Loucy (cell line): ENCODE measurements around the gene GHRH.

ENCODE experiments used
- H2AFZ ChIP-seq: fragments of 200-600 bp; sonication (generic); 2 replicates; pipeline ENCODE4 v1.6.0; 2016; ENCODE audit warnings: antibody characterized with exemption, mild to moderate bottlenecking, low read length, moderate library complexity
- H3F3A ChIP-seq: fragments of 200-600 bp; 2 replicates; pipeline ENCODE4 v1.6.0; 2016; ENCODE audit warnings: antibody characterized with exemption, low read depth, mild to moderate bottlenecking
- H3K27me3 ChIP-seq: fragments of 200-600 bp; sonication (generic); 2 replicates; pipeline ENCODE4 v1.6.1; 2014; ENCODE audit warnings: low read length, mild to moderate bottlenecking; ENCODE audit not compliant: insufficient read depth, poor library complexity, severe bottlenecking
- H3K36me3 ChIP-seq: fragments of 200-600 bp; sonication (generic); 2 replicates; pipeline ENCODE4 v1.6.1; 2016; ENCODE audit warnings: low read length; ENCODE audit not compliant: insufficient read depth
- H3K4me1 ChIP-seq: fragments of 200-600 bp; sonication (generic); 2 replicates; pipeline ENCODE4 v1.5.1; 2014; ENCODE audit warnings: low read length, mild to moderate bottlenecking; ENCODE audit not compliant: insufficient read depth, poor library complexity, severe bottlenecking
- H3K4me2 ChIP-seq: fragments of 200-600 bp; sonication (generic); 2 replicates; pipeline ENCODE4 v1.6.0; 2014; ENCODE audit warnings: antibody characterized with exemption, low read length, low read depth, mild to moderate bottlenecking; ENCODE audit not compliant: poor library complexity, severe bottlenecking
- H3K4me3 ChIP-seq: fragments of 200-600 bp; sonication (generic); 2 replicates; pipeline ENCODE4 v1.5.1; 2014; ENCODE audit warnings: low read length, mild to moderate bottlenecking, mixed read lengths; ENCODE audit not compliant: poor library complexity, severe bottlenecking
- H3K79me2 ChIP-seq: fragments of 200-600 bp; sonication (generic); 2 replicates; pipeline ENCODE4 v1.6.1; 2014; ENCODE audit warnings: low read length; ENCODE audit not compliant: insufficient read depth
- H3K9ac ChIP-seq: fragments of 200-600 bp; sonication (generic); 2 replicates; pipeline ENCODE4 v1.6.0; 2014; ENCODE audit warnings: mild to moderate bottlenecking, low read depth, low read length, moderate library complexity; ENCODE audit not compliant: poor library complexity, severe bottlenecking
- H3K9me2 ChIP-seq: fragments of 200-600 bp; sonication (generic); replicated peaks from 2 replicates; pipeline ENCODE4 v1.6.1; 2016; ENCODE audit warnings: low read depth, low read length, mixed read lengths
- H3K9me3 ChIP-seq: fragments of 200-600 bp; sonication (generic); 2 replicates; pipeline ENCODE4 v1.6.1; 2014; ENCODE audit warnings: mild to moderate bottlenecking, antibody characterized with exemption, low read length, low read depth; ENCODE audit not compliant: insufficient read depth
- H4K20me1 ChIP-seq: fragments of 200-600 bp; sonication (generic); 2 replicates; pipeline ENCODE4 v1.6.0; 2014; ENCODE audit warnings: antibody characterized with exemption, low read length, mild to moderate bottlenecking; ENCODE audit not compliant: insufficient read depth, poor library complexity, severe bottlenecking
- CTCF ChIP-seq: fragments of 200-600 bp; sonication (generic); conservative IDR thresholded peaks from 2 replicates; pipeline ENCODE4 v1.5.1; 2014; ENCODE audit warnings: mild to moderate bottlenecking, antibody characterized with exemption, low read length
- EZH2phosphoT487 ChIP-seq: fragments of 200-600 bp; IDR thresholded peaks from 2 replicates; pipeline ENCODE4 v1.6.1; 2018; ENCODE audit warnings: antibody characterized with exemption, mild to moderate bottlenecking, moderate library complexity, borderline replicate concordance

The GHRH gene

GRCh38 chr20:37285664-37286374 lies 24.2 kb upstream of the GHRH start:
- H3K9ac ChIP-seq = no peak overlapping the region
- H3K27me3 ChIP-seq = peaks cover 29% of the 10 kb centered on the region
- no peak for TF ChIP-seq EZH2phosphoT487
- TF ChIP-seq CTCF = no peak
- no peaks in the 10 kb centered on the region for H3K9me3 ChIP-seq
- no peaks in the 10 kb centered on the region for H3F3A ChIP-seq
- H4K20me1 ChIP-seq = peaks cover 9% of the 10 kb centered on the region
- no peak overlapping the region for H3K4me2 ChIP-seq
- H3K4me3 ChIP-seq = no peak overlapping the region
- no peak overlapping the region for H2AFZ ChIP-seq
- no peaks in the 10 kb centered on the region for H3K9me2 ChIP-seq
- no peaks in the 10 kb centered on the region for H3K36me3 ChIP-seq
- peaks cover 8% of the 10 kb centered on the region for H3K4me1 ChIP-seq
- H3K79me2 ChIP-seq = peaks cover 22% of the 10 kb centered on the region

- H3K9me3 ChIP-seq = no peaks in the 10 kb centered on the region
- H3K4me2 ChIP-seq = no peak overlapping the region
- H3K4me3 ChIP-seq = no peak overlapping the region
- H3F3A ChIP-seq = no peaks in the 10 kb centered on the region
- H3K4me1 ChIP-seq = no peaks in the 10 kb centered on the region
- H2AFZ ChIP-seq = no peak overlapping the region
- TF ChIP-seq EZH2phosphoT487 (no peak), CTCF (no peak)
- no peaks in the 10 kb centered on the region for H3K9me2 ChIP-seq
- no peaks in the 10 kb centered on the region for H4K20me1 ChIP-seq
- no peak overlapping the region for H3K9ac ChIP-seq
- H3K27me3 ChIP-seq = peaks cover 29% of the 10 kb centered on the region
- H3K36me3 ChIP-seq = no peaks in the 10 kb centered on the region
- H3K79me2 ChIP-seq = peaks cover 11% of the 10 kb centered on the region
Measured at GRCh38 chr20:37284691-37285161, 23.1 kb upstream of the GHRH start.

GRCh38 chr20:37283530-37284195 lies 22.0 kb upstream of the GHRH start:
- Histone ChIP-seq H3K9me3 (no peaks in the 10 kb centered on the region), H3K4me1 (no peaks in the 10 kb centered on the region), H3K79me2 (0 out of 2 replicates have a peak, but pooled peaks cover under 1% of the 10 kb centered on the region), H3F3A (no peaks in the 10 kb centered on the region), H3K9ac (no peak overlapping the region), H3K36me3 (no peaks in the 10 kb centered on the region), H4K20me1 (no peaks in the 10 kb centered on the region), H3K9me2 (no peaks in the 10 kb centered on the region), H3K4me2 (no peak overlapping the region), H3K4me3 (no peak overlapping the region), H2AFZ (no peak overlapping the region), H3K27me3 (peaks cover 29% of the 10 kb centered on the region)
- no peak for TF ChIP-seq CTCF
- TF ChIP-seq EZH2phosphoT487 = no peak
